HCT116 (cell line): Measurements from ENCODE around the gene CSH2.

Source experiments
- CEBPB ChIP-seq: IDR thresholded peaks from 2 replicates; pipeline ENCODE4 v1.6.1; 2012; ENCODE audit warnings: low read depth
- ELF1 ChIP-seq: IDR thresholded peaks from 2 replicates; pipeline ENCODE4 v1.6.1; 2012; ENCODE audit warnings: low read depth, borderline replicate concordance
- EZH2phosphoT487 ChIP-seq: fragments of 200-600 bp; IDR thresholded peaks from 2 replicates; pipeline ENCODE4 v1.6.1; 2018; ENCODE audit warnings: antibody characterized with exemption, borderline replicate concordance
- JUND ChIP-seq: IDR thresholded peaks from 2 replicates; pipeline ENCODE4 v1.6.1; 2012
- POLR2A ChIP-seq: IDR thresholded peaks from 2 replicates; pipeline ENCODE4 v1.7.0; 2011; ENCODE audit warnings: borderline replicate concordance; ENCODE audit not compliant: insufficient read depth, insufficient read length; ENCODE audit errors: extremely low read depth
- POLR2AphosphoS5 ChIP-seq: IDR thresholded peaks from 2 replicates; pipeline ENCODE4 v1.6.1; 2011; ENCODE audit warnings: mild to moderate bottlenecking, low read depth, low read length, moderate library complexity
- RAD21 ChIP-seq: IDR thresholded peaks from 2 replicates; pipeline ENCODE4 v1.6.1; 2012; ENCODE audit warnings: low read depth, mild to moderate bottlenecking
- REST ChIP-seq: IDR thresholded peaks from 2 replicates; pipeline ENCODE4 v1.6.1; 2012; ENCODE audit warnings: low read depth
- SIN3A ChIP-seq: IDR thresholded peaks from 2 replicates; pipeline ENCODE4 v1.6.1; 2012; ENCODE audit warnings: low read depth
- SRF ChIP-seq: IDR thresholded peaks from 2 replicates; pipeline ENCODE4 v1.6.1; 2012; ENCODE audit warnings: low read depth
- TCF7L2 ChIP-seq: IDR thresholded peaks from 2 replicates; pipeline ENCODE4 v1.7.0; 2011; ENCODE audit warnings: borderline replicate concordance, inconsistent platforms; ENCODE audit not compliant: insufficient read depth, insufficient read length; ENCODE audit errors: extremely low read depth
- TF ChIP-seq, protein P1 (sequence below): IDR thresholded peaks from 2 replicates; pipeline ENCODE4 v1.6.1; 2012
- TF ChIP-seq, protein P2 (sequence below), 3 experiments: fragments of 200-600 bp in 1 of 3; sonication (generic) in 1 of 3; IDR thresholded peaks in 2 of 3; conservative IDR thresholded peaks in 1 of 3; 2 replicates each; pipeline ENCODE4 v1.5.1; 2012 to 2017; ENCODE audit warnings: low read depth in 2 of 3, low read length in 2 of 3, antibody characterized with exemption in 1 of 3, borderline replicate concordance in 1 of 3, control low read depth in 1 of 3, mild to moderate bottlenecking in 1 of 3, mixed read lengths in 1 of 3, mixed run types in 1 of 3, moderate library complexity in 1 of 3; ENCODE audit not compliant: insufficient read depth in 1 of 3

DNA sequence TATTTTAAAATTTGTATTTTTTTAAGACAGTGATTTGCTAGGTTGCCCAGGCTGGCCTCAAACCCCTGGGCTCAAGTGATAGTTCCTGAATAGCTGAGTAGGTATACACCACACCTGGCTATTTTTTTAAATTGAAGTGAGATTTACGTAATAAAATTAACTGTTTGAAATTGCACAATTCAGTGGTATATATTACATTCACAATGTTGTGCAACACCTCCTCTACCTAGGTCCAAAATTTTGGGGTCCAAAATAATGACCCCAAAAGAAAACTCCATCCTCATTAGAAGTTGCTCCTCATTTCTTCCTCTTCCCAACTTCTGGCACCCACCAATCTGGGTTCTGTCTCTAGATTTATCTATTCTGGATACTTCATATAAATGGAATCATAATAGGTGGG lies 28.0 kb downstream of the CSH2 start:
- TF ChIP-seq EZH2phosphoT487 (no peak), ELF1 (no peak), JUND (no peak), CEBPB (no peak), TCF7L2 (no peak), REST (no peak), POLR2AphosphoS5 (no peak), RAD21 (no peak), POLR2A (no peak), SRF (no peak), SIN3A (no peak)
- TF ChIP-seq, protein P1, sequence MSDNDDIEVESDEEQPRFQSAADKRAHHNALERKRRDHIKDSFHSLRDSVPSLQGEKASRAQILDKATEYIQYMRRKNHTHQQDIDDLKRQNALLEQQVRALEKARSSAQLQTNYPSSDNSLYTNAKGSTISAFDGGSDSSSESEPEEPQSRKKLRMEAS = no peak
- TF ChIP-seq, protein P2, sequence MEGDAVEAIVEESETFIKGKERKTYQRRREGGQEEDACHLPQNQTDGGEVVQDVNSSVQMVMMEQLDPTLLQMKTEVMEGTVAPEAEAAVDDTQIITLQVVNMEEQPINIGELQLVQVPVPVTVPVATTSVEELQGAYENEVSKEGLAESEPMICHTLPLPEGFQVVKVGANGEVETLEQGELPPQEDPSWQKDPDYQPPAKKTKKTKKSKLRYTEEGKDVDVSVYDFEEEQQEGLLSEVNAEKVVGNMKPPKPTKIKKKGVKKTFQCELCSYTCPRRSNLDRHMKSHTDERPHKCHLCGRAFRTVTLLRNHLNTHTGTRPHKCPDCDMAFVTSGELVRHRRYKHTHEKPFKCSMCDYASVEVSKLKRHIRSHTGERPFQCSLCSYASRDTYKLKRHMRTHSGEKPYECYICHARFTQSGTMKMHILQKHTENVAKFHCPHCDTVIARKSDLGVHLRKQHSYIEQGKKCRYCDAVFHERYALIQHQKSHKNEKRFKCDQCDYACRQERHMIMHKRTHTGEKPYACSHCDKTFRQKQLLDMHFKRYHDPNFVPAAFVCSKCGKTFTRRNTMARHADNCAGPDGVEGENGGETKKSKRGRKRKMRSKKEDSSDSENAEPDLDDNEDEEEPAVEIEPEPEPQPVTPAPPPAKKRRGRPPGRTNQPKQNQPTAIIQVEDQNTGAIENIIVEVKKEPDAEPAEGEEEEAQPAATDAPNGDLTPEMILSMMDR (IDR thresholded peaks at IDR 0.05 in 2 of 3, conservative IDR thresholded peaks at IDR 0.05 in 1 of 3; ENCODE audit: borderline replicate concordance in 1 of 3, insufficient read depth in 1 of 3, low read depth in 2 of 3, low read length in 2 of 3) = no peak
